GM18499 (cell line): ENCODE measurements around the gene ANKRD29.
"Not testable (repeated sequence)": the region's sequence is repeated elsewhere in the genome, so short reads cannot be mapped to it uniquely, and the experiment has no call there.

ENCODE experiments used
- ATAC-seq: cut with Tn5 transposase; IDR thresholded peaks from one replicate; pipeline ENCODE4 v1.9.1; 2021; ENCODE audit warnings: moderate number of reproducible peaks; ENCODE audit not compliant: insufficient read depth, unreplicated experiment

ANKRD29 gene

DNA sequence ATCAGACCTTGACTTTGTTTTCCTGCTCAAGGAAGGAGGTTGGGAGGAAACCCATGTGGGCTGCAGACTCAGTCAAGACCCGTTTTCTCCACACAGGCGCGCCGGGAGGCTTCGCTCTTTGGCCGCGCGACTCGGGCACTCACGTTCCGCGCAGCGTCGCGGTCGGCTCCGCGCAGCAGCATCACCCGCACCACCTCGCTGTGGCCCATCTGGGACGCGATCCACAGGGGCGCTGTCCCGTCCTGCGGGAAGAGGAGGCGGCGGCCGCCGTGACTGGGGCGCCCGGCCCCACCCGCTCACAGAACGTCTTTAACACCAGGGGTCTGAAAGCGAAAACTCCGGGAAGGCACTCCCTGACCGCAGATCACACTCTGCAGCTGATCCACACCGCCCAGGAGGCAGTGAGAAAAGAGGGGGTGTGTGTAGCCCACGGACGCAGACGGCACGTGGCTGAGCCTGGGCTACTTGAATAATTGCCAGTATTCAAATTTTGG is 43.3 kb downstream of the ANKRD29 start:
- no peak for ATAC-seq

DNA sequence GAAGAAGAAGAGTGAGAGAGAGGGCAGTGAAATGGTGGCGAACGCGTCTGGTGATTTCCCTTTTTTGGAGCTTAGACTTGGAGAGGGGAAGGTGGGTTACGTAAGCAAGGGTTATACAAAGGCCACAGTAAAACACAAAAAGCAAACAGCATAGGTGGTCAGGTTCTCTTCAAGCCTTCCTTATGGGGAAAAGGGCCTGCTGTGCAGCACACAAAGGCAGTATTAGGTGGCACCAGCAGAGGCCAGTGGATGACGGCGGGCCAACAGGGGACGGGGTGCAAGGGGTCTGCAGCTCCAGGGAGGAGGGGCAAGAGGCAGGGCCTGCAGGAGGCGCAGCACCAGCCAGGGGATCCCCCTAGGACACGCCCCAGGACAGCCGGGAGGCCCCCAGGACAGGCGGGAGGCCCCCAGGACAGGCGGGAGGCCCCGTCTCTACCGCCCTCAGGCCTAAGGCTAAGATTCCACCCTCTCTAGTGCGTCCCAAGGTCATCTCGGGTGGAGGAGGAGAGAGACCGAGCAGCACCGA is 43.8 kb downstream of the ANKRD29 start:
- no peak for ATAC-seq

DNA sequence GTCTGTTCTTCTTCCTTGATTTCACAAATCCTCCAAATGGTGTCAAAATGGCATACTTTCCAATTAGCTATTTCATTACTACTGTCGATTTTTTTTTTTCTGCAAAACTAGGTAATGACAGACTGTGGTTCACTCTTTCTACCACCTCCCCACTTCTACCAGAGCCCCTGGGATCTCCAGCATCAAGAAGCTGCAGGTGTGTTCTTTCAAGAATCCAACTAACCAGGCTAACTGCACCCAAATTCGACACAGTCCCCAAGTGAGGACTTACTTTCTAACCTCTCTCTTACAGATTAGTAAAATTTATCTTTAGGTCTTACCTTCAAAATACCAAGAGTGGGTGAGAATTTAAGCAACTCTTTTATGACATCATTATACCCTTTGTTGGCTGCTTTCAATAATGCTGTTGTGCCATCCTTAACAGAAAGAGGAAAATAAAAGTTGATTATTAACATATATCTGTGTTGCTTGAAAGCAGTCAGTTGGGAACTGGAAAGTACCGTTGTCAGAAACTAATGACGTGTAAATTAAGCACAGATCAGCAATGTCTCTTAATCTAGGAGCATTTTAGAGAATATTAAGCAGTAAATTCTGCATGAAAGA is 45.2 kb downstream of the ANKRD29 start:
- ATAC-seq, result no peak

DNA sequence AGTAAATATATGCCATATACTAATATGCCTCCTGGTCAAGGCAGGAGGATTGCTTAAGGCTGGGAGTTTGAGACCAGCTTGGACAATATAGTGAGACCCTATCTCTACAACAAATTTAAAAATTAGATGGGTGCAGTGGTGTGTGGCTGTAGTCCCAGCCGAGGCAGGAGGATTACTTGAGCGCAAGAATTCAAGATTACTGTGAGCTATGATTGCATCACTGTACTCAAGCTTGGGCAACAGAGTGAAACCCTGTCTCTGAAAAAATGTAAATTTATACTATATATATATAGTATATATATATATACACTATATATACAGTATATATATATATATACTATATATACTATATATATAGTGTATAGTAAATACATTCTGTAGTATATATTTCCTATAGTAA is 46.5 kb downstream of the ANKRD29 start:
- no peak for ATAC-seq

DNA sequence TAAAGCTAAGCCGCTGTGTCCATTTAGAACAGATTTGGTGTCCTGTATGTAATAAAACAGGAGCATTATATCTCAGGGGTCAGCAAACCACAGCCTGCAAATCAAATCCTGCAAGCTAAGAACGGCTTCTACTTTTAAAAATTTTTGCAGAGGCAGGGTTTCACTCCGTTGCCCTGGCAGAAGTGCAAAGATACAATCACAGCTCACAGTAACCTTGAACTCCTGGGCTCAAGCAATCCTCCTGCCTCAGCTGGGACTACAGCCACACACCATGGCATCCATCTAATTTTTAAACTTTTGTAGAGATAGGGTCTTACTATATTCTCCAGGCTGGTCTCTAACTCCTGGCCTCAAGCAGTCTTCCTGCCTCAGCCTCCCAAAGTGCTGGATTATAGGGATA is 47.8 kb downstream of the ANKRD29 start:
- ATAC-seq, result no peak

DNA sequence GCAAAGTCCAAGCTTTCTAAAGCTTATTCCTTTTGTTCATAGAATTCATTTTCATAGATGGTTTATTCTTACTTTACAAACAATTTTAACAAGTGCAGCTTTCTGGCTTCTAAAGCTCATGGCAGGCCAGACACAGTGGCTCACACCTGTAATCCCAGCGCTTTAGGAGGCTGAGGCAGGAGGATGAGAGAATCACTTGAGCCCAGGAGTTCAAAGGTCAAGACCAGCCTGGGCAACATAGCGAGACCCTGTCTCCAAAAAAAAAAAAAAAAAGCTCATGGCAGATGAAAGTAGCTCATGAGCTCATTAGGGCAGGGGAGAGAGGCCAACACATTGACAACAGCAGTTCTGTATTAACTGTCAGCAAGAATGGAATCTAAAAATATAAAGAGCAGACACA is 48.3 kb downstream of the ANKRD29 start:
- ATAC-seq, result no peak

DNA sequence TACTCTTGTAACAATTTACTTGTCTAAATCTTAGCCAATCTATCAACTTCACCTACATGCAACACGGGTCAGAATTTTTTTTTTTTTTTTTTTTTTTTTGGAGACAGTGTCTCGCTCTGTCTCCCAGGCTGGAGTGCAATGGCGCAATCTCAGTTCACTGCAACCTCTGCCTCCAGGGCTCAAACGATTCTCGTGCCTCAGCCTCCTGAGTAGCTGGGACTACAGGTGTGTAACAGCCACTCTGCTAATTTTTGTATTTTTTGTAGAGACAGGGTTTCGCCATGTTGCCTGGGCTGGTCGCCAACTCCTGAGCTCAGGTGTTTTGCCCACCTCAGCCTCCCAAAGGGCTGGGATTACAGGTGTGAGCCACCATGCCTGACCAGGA is 49.6 kb downstream of the ANKRD29 start:
- not testable (repeated sequence) for ATAC-seq

DNA sequence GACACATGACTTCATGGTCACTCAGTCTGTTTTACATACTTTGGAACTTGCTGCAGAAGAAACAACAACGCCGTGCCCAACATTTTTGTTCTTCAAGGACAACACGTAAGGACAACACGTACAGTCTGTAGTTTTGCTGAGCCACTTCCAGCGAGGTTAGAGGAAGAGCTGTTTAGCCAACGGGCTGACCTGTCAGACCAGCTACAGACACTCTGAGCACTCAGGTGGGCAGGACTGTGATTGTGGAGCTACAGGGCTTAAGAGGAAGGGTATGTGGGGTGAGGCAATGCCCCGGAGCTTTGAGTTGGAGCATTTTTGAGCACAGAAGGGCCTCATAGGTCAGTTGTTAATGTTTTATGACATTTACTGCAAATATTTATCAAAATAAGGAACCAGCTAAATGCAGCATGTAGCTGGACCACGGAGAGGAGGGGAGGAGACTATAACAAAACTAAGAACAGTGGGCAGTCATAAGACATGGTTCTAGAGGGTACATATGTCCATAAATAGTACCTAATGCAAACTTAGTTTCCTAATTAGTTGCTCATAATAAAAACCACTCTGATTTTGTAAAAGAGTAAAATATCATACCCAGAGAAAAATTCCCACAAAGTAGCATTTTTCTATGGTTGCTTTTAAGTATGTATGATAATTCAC is 50.1 kb downstream of the ANKRD29 start:
- no peak for ATAC-seq

DNA sequence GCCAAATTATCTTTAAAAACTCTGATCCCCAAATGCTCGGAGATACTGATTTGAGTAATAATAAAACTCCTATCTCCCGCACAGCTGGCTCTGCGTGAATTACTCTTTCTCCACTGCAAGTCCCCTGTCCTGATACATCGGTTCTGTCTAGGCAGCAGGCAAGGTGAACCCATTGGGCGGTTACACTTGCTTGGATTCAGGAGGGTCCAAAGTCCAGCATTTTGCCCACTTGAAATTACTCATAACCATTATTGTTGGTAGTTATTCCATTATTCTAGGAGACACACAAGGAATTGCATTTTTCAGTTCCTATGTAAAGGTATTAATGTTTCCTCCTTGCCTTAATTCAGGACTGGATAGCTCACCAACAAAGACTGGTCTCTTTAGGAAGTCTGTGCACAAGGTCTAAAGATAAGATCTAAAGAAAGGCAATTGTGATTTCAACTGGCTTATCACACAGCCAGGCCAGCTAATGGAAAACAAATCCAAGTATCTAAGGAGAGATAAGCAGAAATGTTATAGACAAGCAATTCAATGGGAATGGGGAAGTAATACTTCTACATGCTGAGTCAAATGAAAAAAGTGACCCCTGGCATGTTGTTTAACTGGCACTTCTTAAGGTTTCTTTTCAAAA is 53.2 kb downstream of the ANKRD29 start:
- ATAC-seq, result no peak

DNA sequence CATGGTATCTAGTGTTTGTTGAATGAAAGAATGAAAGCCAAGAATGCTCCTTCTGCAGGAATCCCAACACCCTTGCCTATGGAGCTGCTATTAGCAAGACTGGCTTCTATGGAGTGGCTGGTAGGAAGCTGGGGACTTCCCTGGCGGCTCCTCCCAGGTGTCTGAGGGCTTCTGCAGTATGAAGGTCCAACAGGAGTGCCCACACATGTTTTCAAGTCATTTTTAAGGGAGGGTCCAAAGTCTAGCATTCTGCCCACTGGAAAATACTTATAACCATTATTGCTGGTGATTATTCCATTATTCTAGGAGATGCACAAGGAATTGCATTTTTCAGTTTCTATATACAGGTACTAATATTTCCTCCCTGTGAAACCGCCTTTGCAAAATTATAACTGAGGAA is 54.5 kb downstream of the ANKRD29 start:
- ATAC-seq, result no peak

DNA sequence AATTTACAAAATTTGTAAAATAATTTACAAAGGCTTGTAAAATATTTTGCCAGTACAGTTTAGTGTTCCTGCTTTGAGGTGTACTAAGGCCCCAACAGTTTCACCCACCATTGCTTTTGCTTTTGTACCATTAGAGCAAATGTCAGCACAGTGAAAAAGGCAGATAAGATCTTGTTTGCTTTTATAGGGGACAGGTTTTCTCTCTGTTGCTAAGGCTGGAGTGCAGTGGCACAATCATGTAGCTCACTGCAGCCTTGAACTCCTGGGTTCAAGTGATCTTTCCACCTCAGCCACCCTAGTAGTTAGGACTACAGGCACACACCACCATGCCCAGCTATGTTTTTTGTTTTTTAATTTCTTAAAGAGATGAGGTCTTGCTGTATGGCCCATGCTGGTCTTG is 56.8 kb downstream of the ANKRD29 start:
- no peak for ATAC-seq

DNA sequence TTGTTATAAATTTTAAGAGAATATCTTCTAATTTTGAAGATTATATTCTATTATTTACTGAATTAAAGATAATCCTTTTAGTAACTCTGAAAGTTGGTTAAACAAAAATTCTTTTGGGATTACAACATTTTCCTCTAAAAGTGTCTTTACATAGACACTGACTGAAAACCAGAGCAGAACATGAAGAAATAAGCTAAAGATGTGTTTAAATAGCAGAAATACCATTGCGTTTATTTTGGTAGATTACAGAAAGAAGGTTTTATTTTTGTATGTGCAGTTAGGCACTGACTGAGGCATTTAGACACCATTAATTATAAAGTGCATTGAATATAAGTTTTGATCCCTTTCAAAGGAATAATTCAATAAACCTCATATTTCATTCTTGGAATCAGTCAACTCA is 62.9 kb downstream of the ANKRD29 start:
- ATAC-seq, result no peak

DNA sequence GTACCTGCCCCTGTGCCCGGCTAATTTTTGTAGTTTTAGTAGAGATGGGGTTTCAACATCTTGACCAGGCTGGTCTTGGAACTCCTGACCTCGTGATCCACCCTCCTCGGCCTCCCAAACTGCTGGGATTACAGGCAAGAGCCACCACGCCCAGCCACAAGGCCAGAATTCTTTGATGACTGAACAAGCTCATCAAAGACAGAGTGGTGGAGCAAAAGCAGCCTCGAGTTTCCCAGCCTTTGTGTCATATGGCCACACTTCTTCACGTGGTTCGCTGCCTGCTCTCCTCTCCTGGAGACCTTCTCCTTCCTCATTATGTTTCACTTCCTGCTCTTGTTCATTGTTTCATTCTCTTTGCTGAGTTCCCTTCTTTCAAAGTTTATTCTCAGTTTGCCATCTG is 66.5 kb downstream of the ANKRD29 start:
- ATAC-seq, result no peak

DNA sequence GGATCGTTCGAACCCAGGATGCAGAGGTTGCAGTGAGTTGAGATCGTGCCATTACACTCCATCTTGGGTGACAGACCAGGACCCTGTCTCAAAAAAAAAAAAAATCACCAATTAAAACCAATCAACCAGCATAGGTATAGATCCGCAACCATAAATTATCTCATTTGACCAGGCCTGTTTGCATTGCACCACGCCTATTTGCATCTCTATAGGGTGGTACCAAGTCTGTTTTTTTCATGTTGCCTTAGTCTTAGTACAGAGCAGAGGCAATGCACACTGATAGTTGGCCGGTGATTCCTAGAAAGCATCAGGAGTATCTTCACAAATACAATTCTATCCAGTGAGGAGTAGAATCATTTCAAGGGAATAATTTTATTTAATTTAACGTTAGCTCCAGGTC is 67.1 kb downstream of the ANKRD29 start:
- no peak for ATAC-seq

DNA sequence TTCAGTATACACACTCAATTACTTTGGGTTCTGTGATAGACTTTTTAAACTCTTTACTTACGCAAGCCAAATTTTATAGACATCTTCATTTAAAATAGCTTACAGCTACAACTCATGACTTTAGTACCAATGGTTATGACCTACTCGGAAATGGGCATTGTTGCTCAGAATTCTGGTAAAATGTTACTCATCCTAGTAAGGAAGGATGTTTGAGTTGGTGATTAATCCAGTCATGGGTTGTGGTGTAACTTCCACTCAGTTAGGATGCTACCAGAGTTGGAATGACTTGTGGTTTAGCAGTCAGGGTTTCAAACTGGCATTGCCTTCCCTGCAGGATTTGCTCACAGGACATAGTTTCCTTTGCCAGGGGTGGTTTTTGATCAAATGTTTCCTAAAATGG is 69.0 kb downstream of the ANKRD29 start:
- no peak for ATAC-seq

DNA sequence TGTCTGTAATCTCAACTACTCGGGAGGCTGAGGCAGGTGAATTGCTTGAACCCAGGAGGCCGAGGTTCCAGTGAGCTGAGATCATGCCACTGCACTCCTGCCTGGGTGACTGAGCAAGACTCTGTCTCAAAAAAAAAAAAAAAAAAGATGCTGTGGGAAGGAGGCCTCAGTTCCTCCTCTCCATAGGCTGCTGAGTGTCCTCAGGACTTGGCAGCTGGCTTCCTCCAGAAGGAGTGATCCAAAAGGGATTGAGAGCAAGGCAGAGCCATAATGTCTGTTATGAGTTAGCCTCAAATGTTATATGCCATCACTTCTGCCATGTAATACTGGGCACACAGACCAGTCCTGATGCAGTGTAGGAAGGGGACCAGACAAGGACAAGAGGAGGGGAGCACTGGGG is 69.8 kb downstream of the ANKRD29 start:
- ATAC-seq, result no peak

DNA sequence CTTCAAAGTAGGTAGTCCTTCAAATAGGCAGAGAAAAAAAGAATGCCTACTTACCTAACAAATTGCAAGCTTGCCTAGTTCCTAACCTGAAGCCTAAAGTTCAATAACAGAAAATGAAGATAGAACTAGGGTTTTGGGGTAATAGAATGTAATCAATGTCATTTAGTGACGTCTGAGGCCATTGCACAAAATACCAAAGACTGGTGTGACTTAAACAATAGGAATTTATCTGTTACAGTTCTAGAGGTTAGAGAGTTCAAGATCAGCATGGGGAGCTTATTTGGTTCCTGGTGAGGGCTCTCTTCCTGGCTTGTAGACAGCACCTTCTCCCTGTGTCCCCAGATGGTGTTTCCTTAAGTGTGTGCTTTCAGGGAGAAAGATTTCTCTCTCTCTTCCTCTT is 71.7 kb downstream of the ANKRD29 start:
- no peak for ATAC-seq

DNA sequence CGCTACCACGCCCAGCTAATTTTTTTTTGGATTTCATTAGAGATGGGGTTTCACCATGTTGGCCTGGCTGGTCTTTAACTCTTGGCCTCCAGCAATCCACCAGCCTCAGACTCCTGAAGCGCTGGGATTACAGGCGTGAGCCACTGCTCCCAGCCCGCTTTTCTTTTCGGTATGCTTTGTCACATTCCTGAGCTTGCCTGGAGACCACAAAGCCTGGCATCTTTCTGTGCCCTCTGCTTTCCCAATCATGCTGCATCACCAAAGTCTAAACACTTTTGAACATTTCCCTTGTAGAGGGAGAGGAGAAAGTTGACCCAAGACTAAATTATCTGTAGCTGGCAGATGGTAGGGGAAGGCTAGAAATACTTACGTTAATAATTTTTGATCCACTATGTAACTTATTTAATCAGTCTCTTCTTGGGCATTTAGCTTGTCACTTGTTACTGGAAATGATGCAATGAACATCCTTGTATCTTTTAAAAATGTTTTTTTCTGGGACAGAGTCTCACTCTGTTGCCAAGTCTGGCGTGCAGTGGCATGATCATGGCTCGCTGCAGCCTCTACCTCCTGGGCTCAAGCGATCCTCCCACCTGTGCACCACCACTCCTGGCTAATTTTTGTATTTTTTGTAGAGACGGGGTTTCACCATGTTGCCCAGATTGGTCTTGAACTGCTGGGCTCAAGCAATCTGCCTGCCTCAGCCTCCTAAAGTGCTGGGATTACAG is 73.7 kb downstream of the ANKRD29 start:
- no peak for ATAC-seq

DNA sequence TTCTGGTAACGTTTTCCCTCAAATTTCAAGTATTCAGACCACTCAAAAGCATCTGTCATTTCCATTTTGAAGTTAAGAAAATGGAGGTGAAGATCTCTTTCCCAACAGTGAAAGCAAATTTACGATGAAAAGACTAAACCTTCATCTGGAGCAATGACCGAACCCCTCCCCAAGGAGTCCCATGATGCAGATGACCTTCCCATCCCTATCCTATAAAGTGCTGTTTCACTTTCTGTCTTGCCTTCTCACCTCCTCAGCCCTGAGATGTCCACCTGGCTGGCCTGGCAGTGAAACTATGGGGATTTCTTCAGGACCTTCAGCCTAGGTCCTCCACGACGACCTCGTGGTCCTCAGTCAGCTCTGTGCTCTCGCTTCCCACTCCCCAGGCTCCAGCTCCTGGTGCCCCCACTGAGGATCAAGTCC is 75.5 kb downstream of the ANKRD29 start:
- peak; percentile 10 for ATAC-seq

DNA sequence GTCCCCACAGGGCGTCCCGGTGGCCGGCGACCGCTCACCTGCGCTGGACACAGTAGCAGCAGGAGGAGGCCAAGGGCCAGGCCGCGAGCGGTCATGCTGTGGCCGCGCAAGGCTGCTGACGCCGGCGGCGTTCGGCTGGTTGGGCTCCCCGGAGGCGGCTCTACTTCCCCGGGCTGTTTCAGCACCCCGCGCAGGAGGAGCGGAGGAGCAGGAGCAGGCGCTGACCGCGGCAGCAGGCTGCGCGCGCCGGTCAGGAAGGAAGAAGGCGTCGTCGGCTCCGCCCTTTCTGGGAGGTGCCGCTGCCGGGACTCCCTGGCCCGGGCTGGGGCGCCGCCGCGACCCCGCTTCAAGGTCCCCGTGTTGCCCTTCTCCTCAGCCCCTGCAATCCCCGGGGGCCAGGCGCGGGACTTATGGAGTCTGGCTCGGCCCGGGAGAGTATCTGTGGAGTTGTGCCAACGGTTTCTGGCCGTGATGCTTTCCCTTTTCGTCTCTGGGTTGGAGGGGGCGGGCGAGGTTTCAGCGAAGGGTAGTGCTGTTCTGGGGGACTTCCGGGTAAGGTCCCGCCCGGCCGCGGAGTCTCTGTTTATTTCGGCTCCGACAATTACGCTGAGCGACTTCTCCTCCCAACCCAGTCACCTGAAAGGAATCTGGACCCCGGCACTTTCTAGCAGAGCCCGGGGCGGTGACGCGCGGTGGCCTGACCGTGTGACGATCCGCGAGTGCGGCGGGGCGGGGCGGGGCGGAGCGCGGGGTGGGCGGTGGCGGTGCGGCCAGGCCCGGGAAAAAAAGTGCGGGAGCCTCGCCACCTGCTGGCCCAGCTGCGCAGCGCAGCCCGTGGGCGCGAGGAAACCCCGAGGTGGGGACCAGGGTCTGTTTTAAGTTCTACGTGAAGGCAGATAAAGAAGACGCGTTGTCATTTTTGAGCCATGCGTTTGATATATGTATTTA is 76.2 kb downstream of the ANKRD29 start, which contains the start of gene NPC1:
Gene NPC1 (minus strand): TSS at position 258 of the 948 bp plus-strand sequence. CDS start 163 bp downstream, at position 95.
- peak; percentile 64 for ATAC-seq
